G401 (cell line): ENCODE results near the gene SOWAHB. TPM values are rescaled to one million over a fixed set of nuclear protein-coding genes. Genes with fewer than 3 reads are reported as not detected.

Experiments used
- DNase-seq: peaks from one replicate; pipeline ENCODE4 v3.0.0-alpha.2; 2015; ENCODE audit warnings: low spot score
- in situ Hi-C: cut with HindIII; loops from 2 replicates; pipeline ENCODE4 v1.10.0; 2016; ENCODE audit warnings: low sequenced_read_pairs, mixed read lengths
- total RNA-seq: library from RNA; depleted of rRNA; stranded (reverse); fragments of >200 nt; shearing (Covaris generic); gene quantifications from 2 replicates; pipeline ENCODE4 v1.2.3, GENCODE V29; 2014; rRNA removed

Gene SOWAHB
- total RNA-seq, 1 experiment from 2014 or later = 0.27 TPM

DNA sequence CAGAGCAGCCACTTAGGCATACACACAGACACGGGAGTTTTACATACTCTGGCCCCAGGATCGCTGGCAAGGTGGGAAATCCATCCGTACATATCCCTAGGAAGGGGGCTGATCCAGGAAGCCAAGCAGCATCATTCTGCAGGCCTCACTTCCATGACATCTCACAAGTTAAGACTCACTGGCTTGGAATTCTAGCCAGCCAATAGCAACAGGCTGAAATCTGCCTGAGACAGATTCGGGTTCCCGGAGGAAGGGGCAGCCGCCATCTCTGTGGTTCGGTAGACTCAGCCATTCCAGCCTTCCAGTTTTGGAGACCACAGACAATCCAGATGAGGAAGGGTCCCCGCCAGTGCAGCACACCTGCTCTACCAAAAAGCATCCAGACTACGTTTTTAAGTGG is 31.3 kb downstream of the SOWAHB start:
- no peak for DNase-seq

DNA sequence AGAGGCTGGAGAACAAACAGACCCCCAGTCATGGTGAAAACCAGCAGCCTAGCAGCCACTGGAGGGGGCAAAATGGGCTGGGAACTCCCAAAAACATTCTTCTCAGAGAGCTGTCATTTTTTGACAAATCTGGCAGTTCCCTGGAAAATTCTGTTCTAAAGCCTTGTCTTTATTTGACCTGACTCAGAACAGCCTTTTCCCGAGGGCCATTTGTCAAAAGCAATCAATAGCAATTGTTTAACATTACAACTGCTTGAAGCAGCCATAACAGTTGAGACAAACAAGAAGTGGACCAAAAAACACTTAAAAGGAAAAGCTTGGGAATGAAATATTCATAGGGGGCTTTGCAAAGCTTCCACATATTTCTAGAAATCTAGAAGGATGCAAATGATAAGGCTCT is 39.6 kb downstream of the SOWAHB start:
- no peak for DNase-seq
- in situ Hi-C loops = no loop called here

More for the DNA sequence above, 31.3 kb downstream of the SOWAHB start:
- in situ Hi-C loops = no loop called here

DNA sequence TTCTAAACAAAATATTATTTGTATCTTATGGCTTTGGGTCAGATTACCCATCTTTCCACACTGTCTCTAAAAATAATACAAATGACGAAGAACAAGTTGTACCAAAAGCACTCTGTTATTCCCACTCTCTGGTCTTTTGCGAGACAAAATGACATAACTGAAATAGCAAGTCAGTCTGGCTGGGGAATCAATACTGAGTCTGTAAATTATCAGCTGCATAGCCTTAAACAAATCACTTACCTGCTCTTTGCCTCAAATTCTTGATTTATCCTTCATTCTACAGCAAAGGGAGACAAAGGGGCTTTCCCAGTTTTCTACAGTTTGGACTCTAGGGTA is 40.9 kb downstream of the SOWAHB start:
- in situ Hi-C loops = no loop called here
- DNase-seq = no peak

DNA sequence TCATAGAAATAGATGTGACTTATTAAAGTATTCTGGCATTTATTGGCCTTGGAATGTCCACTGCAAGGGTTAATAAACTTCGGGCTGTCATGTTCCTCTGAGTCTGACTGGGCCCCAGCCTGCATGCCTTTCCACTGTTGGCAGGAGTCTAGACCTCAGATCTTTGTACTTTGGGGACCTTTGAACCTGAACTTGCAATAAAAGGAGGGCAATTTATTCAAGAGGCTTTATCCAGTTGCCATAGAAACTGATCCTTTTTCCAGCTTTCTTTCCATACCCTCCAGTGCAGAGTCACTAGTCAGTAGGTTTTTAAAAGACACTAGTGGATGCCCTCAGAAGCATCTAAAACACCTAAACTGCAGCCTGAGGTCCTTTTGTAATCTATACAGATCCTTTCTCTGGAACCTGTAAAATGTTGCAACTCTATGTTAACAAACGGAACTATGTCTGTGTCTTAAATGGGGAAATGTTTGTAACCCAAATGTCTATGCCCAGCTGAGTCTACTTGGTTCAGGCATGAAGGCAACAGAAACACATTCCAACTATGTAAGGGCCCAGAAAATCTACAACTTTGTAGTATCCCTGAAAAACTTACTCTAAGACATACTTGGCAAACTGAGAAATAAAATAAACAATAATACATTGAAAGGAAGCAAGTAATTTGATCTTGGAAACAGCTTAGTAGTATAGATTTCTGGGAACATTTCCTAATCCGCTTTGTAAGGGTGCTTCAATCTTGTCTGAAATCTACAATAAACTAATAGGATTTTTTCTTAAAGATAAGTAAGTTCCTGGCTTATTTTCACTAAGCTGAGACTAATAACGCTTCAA is 41.5 kb downstream of the SOWAHB start:
- in situ Hi-C loops = no loop called here
- no peak for DNase-seq

DNA sequence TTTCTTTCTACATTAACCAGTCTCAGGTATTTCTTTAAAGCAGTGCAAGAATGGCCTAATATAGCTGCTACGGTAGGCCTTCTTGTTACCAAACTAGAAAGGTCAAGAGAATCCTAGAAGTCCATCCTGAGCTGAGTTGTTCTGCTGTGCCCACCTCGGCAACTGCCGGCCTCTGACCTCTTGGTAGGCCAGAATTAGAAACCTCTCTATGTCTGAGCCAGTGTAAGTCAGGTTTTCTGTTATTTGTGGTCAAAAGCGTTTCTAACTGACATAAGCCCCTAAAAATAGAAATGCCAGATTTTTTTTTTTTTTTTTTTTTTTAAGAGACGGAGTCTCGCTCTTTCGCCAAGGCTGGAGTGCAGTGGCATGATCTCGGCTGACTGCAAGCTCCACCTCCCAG is 43.1 kb downstream of the SOWAHB start:
- no peak for DNase-seq
- in situ Hi-C loops = no loop called here

DNA sequence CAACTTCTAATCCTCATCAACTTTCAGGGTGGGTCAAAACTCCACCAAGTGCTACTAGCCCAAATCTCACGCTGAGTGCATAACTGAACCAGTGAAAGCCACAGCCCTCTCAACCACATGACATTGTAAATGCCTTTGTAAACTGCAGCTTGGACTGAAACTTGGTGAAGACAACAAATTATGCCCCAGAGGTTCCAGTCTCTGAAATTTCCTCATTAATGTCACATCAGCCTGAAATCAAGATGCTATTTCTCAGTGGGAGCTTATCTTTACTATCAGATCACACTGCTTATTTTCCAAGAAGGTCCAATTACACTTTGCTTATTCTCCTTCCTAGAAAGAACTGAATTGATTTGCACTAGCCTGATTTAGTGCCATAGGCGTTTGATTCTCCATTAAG is 46.6 kb downstream of the SOWAHB start:
- in situ Hi-C loops = no loop called here
- DNase-seq = no peak

DNA sequence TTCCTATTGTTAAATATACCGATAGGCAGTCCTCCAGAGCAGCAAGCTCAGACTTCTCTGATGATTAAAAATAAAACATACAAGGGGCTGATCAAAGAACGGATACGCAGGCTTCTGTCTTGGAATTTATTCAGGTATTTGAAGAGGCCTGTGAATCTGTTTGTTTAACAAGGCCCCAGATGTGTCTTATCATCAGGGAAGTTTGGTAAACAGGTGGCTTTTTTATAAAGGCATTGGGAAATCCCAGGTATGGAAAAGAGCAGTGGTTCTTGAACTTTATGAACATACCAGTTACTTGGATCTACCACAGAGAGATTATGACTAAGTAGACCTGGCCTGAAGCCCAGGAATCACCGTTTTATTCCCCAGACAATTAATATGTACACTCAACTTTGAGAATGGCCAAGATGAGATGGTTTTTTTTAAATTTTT is 47.9 kb downstream of the SOWAHB start:
- DNase-seq = no peak
- in situ Hi-C loops = no loop called here

Other genes with a start within 250 kb of the SOWAHB start
- 22.8 and 31.7 TPM in 2 replicates for gene SEPTIN11, start 51.6 kb upstream of the SOWAHB start, total RNA-seq
- 151 and 180 TPM in 2 replicates for gene CCNI, start 177.8 kb upstream of the SOWAHB start, total RNA-seq